Urothelium cell line (cell line): ENCODE results near the gene AKT1S1.
A peak's percentile ranks its signal among the peaks of the same experiment; 100 is the strongest.

Experiments
- DNase-seq: peaks from one replicate; pipeline ENCODE4 v3.0.0; 2011; ENCODE audit warnings: low spot score, mixed read lengths
- FAIRE-seq: peaks from 2 replicates; lab custom pipeline; 2011; peaks lifted over from hg19 to GRCh38; lab: Jason Lieb, UNC

Gene AKT1S1

DNA sequence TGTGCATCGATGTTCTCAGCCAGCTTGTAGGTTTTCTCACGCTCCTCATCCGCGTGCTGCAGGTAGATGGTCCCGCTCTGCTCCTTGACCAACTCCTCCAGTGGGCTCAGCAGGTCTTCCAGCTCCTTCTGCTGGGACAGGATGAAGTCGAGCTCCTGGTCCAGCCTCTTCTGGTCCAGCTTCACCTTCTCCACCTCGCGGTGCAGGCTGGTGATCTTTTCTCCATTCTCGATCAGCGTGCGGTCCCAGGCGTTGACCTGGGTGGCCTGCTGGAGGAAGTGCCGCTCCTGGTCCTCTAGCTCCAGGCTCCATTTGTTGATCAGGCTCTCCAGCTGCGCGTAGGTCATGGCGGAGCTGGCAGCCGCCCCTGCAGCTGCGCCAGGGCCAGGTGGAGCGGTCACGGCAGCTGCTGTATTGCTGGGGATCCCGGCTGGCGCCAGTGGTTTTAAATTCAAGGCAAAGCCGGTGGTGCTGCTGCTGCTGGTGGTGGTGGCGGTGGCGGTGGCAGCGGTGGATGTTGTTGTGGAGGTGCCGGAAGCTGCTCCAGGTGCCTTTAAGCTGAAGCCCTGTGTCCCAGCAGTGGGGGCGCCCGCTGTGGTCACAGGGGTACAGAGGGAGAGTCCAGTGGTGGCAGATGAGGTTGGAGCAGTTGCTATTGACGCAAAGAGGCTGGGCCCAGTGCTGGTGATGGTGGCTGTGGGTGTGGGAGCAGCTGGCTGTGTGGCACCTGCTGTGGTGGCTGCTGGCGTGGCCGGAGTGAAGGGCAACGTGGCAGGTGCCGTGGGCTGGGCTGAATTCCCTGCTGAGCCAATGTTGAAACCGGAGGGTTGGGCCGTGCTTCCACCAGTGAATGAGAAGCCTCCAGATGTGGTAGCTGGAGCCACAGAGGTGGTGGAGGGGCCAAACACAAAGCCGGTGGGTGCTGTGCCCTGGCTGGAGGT, 31.6 kb upstream of the AKT1S1 start:
- FAIRE-seq: no peak
- DNase-seq: no peak

DNA sequence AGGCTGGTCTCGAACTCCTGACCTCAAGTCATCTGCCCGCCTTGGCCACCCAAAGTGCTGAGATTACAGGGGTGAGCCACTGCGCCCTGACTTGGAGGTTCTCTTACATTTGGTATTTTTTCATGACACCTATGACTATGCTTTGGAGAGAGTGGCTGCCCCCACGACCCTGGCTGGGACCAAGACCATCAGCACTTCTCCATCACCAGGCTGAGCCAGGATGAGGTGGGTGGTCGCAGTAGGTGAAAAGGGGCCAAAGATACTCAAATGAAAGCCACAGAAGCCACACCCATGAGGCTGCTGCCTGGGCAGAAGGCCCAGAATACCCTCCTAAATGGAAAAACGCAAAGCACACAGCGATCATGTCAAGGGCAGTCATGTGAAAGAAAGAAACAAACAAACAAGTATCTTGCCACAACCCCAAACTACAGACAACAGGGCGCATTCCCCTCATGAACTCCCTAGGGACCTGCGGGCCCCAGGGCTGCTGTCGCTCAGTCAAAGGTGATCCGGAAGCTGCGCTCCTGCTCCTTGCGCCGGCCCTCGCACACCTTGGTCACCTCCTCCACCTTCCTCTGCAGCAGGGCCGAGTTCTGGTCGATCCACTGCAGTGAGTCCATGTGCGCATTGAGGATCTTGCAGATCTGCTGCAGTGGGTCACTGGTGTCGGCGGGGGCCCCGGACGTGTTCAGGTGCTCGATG, 30.7 kb upstream of the AKT1S1 start:
- DNase-seq (no peak), FAIRE-seq (no peak)

DNA sequence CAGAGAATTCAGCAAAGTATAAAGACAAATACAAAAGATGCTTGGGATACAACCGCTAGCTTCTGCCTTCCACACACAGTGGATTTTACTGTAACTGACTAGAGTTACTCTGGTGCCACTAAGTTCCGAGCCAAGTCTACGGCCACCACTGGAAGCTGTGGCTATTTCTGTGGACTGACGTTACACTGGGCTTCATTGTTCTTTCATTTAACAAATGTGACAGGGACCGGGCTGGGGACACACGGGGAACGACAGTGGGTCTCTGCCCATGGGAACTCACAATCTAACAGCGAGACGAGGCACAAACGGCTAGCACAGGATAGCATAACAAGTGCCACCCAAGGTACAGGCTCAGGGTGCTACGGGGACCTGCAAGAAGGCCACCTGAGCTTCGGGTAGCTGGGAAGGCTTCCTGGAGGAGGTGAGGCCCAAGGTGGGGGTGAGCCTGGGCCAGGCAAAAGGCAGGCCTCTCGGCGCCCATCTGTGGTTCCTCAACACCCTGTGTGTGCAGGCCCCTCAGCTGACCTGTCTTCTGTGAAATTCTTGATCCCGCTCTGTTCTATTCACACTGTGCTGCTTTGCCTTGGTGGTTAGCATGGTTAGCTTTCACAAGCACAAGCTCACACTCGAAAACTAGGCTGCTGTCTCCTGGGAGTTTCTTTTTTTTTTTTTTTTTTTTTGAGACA, 29.9 kb upstream of the AKT1S1 start:
- DNase-seq: no peak
- FAIRE-seq: no peak

DNA sequence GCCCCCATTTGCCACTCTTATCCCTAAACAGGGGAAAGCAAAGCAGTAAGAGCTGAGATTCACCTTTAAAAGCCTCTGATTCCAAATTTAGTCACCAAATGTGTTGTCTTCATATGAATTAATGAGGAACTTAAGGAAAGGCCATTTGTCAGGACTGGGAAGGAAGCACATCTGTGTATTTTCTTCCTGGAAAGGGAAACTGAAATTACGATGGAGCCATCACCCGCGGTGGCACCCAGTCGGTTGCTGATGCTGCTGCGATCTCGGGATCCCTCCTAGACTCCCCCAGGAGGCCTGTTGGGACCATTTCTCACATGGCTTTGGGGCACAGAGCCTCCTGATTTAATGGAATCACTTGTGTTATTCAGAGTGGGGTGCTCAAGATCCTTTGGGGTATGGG, 27.0 kb upstream of the AKT1S1 start:
- FAIRE-seq: no peak
- DNase-seq: no peak

DNA sequence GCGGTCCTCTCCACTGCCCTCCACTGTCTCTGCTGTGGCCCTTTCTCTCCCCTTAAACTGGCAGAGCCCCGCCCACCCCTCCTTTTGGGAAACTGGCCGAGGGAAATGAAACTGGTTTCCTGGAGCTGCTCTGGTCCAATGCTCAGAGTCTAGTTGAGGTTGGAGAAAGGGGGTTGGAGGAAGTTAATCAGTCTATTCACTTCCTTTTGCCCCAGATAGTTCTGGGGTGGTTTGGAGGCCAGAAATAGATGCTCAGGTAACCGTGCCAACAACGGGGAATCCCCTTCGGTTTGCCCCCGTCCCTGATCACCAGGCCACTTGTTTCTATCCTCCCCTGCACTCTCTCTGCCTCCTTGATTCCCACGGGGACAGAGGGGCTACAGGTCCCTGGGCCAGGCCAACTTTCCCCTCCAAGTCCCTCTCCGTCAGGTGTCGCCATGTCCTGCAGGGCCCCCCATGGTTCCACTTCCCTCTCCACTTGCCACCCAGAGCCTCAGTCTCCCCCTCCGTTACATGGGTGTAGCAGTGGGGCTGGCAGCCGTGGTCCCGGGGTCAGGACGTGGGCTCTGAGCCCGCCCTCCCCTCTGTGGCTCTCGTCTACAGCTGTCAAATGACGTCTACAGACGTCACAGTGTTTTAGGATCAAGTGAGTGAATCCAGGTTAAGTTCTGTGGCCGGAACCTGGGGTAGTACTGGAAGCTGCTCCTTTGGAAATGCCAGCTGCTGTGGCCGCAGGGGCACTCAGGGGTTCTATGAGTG, 19.9 kb upstream of the AKT1S1 start, which contains the start of gene IL4I1:
IL4I1 (minus strand) TSS at position 25 of the 759 bp plus-strand sequence. CDS start 727 bp downstream, outside the sequence.
- FAIRE-seq: no peak
- peak; percentile 36 for DNase-seq

DNA sequence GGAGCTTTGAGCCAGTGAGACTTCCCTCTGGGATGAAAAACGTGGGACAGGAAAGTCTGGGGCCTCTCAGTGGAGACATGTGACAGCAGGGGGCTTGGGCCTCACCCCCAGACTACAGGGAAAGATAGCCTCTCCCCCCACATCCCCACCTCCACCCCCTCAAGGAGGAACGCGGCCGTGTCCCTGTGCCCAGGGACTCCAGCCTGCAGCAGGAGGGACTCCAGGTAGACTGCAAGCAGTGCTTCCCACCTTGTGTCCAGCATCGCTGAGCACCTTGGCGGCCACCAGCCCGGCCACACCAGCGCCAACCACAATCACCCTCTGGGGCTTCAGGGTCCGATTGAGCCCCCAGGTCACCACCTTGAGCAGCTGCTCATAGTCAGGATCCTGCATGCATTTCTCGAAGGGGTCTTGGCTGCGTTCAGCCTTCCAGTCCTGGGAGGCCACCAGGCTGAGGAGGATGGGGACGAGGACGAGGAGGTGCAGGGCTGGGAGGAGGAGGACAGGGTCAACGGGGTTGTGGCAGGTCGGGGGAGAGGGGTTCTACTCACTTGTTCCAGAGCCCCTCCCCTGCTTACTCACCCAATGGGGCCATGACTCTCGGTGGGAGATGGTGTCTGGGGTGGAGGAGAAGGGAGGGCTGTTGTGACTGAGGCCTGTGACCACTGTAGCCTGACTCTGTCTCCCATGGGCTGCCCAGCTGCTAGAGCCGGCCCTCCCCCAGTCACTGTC, 18.6 kb upstream of the AKT1S1 start:
- FAIRE-seq: no peak
- DNase-seq: no peak

DNA sequence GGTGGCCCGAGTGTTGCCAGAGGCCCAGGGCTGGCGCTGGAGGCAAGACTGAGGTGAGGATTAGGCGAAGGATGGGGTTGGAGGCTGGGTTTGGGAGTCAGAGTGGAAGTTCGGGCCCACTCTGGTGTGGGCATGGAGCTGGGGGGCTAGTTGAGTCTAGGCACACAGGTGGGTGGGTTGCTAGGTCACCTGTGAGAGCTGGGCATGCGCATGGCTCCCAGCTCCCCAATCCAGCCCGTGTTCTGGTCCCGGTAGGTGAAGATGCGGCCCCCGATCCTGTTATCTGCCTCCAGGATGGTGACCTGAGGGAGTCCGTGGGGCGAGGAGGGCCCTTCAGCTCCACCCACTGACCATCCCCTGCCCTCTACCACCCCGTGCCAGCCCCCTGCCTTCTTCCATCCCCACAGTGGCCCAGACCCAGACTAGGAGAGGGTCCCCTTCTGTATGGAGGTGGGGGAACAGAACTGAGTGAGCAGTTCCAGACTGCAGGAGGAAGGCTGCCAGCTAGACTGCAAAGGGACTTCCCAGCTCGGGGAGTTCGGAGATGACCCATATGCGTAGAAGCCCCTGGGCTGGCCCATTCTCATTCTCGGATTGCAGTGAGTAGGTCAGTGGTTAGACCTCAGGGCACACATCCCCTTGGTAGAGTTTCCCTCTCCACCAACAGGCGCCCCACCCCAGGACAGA, 17.9 kb upstream of the AKT1S1 start:
- DNase-seq: no peak
- no peak for FAIRE-seq

DNA sequence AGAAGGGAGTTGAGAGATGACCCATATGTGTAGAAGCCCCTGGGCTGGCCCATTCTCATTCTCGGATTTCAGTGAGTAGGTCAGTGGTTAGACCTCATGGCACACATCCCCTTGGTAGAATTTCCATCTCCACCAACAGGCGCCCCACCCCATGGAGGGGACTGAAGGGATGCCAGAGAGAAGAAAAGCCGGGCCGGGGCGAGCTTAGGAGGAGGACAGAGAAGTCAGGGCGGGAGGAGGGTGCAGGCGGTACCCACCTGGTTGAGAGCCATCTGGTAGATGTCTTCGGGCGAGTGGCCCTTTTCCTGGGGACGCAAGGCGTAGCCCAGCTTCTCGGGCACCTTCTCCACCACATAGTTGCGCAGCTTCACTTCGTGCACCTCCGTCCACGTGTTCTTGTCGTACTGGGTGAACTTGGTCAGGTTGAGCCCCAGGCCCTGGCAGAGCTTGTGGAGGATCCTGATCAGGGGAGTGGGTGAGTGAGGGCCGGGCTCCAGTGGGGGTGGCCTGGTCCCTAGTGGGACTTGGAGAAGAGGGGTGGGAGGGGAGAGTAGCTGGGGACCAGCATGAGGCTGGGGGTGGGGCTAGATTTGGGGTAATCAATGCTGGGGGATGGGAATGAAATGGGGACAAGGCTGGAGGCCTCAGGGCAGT, 17.0 kb upstream of the AKT1S1 start:
- no peak for FAIRE-seq

DNA sequence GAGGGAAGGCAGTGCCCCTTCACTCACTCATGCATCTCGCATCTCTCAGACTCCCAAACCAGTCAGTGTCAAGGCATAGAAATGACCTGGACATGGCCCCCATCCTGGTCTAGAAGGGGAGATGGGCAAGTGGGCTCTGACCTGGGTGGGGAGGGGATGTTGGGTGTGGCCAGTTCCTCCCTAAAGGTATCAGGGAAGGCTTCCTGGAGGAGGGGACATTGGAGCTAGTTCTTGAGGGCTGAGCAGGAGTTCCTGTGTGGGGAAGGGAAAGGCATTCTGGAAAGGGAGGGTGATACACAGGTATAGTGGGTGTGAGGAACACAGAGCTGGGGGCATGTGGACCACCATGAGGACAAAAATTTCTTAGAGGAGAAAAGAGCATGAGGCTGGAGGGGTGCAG, 15.6 kb upstream of the AKT1S1 start:
- no peak for FAIRE-seq

More for the DNA sequence above, 17.0 kb upstream of the AKT1S1 start:
- DNase-seq: no peak

DNA sequence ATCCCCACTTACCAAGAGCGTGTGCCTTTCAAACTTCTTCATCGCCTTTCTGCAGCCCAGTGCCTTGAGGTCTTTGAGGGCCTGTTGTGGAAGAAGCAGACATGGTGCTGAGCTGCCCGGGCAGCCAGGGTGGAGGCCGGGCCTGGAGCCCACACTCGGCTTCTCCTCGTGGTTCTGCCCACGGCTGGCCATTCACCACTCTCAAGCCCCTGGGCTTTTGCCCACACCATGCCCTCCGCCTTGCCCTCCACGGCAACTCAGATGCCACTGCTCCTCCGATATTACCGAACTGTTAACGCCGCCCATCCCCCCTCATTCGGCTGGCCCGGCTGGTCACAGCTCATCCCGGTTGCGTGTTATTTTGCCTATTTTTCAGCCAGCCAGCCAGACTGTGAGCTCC, 14.2 kb upstream of the AKT1S1 start:
- DNase-seq (no peak), FAIRE-seq (no peak)

More for the DNA sequence above, 15.6 kb upstream of the AKT1S1 start:
- DNase-seq: no peak

DNA sequence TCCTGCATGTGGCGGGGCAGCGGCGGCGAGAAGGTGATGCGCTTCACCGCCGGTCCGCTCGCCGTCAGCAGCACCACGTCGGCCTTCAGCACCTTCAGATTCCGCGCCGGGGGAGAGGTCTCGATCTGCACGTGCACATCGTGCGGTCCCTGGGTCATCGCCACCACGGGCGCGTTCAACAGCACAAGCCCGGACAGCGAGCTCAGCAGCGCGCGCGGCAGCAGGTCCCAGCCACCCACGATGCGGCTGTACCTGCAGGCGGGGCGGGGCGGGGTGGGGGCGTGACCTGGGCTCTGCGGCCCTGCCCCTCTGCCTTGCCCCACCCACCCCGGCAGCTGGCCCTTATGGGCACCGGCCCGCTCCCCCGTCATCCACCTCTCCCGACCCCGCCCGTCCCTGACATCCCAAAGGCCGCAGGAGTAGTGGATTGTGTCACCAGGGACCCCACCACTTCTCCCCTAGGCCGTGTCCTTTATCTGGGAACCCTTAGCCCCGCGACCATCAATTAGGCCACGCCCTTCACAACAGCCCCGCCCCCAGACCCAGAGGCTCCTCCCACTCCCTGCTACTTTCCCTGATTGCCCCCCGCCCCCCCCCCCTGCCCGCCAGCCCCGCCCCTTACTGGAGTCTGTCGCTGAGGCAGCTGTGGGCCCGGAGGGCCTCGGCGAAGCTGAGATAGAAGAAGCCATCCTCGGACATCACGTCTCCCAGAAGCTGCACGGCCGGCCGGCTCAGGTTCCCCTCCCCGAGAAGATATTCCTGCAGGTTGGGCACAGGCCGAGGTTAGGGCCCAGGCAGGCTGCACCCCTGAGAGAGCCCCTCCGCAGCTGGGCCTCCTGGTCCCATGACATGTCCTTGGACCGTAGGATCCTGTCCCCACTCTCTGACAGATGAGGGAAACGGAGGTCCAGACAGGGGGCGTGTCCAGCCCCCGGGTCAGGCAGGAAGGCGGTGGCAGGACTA, 13.5 kb upstream of the AKT1S1 start:
- FAIRE-seq (no peak), DNase-seq (no peak)

DNA sequence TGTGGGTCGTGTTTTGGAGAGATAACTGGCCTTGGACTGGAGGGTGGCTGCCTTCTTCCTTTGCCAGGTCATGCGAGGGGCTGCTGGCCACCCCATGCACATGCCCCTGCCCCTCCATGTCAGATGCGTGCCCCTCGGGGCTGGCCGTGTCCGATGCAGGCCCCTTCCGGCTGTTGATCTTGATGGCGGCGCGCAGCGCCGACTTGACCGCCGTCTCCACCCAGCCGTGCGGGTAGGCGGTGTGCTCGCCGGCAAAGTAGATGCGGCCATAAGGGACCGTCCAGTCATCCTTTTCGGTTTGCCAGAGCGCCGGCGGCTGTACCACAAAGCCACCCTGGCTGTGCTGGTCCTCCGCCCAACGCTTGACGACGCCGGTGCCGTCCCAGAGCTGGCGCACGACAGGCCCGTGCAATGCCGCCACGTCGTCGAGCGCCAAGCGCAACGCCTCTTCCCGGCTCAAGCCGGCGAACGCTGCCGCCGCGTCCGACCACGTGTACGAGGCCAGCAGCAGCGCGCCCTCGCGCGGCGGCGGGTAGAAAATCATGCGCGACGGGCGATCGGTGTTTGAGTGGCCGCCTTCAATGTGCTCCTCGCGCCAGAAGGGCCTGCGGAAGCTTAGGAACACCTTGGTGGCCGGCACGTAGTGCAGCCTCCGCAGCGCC, 12.7 kb upstream of the AKT1S1 start:
- no peak for FAIRE-seq
- no peak for DNase-seq

DNA sequence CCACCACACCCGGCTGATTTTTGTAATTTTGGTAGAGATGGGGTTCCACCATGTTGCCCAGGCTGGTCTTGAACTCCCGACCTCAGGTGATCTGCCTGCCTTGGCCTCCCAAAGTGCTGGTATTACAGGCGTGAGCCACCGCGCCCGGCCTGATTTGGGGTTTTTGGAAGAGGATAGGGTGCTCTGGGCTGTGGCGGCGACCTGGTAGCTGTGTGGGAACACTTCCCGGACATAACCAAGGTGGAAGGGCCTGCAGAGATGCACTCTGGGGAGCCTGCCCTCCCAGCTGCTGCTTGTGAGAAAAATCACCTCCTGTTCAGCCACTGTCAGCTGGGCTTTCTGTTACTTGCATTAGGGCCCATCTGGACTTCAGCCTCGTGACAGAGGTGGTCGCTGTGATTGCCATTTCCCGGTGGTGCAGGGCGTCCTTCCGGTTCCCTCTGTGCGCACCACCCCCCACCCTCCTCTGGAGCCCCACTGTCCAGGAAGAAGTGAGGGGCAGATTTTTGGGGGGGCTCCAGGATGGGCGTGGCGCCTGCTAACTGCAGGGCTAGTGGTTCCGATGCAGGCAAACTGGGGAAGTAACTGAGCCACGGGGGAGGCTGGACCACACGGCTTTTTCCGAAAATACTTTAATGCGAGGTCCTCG, 12.0 kb upstream of the AKT1S1 start:
- DNase-seq: no peak
- no peak for FAIRE-seq

DNA sequence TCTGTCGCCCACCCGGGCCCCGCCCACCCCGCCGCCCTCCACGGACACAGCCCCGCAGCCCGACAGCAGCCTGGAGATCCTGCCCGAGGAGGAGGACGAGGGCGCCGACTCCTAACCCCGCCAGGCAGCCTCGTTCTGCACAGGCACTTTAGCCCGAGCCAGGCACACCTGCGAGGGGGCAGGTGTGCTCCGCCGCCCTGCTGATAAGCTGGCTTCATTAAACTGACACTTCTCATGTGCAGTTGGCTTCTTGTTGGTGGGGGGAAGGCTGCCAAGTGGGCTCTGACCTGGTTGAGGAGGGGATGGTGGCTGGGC, 11.3 kb upstream of the AKT1S1 start:
- no peak for FAIRE-seq
- no peak for DNase-seq

DNA sequence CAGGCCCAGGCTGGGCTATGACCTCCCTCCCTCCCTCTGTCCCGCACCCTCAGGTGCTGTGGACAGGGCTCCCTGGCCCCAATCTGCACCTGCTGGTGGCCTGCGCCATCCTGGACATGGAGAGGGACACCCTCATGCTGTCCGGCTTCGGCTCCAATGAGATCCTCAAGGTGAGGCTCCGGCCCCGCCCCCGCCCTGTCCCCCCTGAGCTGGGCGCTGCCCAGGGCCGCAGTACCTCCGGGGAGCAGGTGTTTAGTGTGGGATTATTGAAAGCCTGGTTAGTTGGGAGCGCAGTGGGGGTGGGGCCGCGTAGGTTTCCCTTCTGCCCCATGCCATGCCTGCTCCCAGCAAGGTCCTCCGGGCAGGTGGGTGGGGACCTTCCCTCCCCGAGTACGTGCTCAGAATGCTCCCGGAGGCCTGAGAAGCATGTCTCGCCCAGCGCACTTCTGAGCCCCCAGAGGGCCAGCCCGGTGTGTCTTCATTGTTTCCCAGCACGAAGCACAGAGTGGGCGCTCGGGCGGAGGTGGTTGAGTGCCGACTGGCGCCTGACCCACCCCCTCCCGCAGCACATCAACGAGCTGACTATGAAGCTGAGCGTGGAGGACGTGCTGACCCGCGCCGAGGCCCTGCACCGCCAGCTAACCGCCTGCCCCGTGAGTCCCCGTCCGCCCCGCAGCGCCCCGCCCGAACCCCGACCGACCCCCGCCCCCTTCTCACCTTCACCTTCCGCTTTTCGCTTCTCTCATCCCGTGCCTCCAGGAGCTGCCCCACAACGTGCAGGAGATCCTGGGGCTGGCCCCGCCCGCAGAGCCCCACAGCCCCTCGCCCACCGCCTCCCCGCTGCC, 10.7 kb upstream of the AKT1S1 start:
- FAIRE-seq (no peak), DNase-seq (no peak)

DNA sequence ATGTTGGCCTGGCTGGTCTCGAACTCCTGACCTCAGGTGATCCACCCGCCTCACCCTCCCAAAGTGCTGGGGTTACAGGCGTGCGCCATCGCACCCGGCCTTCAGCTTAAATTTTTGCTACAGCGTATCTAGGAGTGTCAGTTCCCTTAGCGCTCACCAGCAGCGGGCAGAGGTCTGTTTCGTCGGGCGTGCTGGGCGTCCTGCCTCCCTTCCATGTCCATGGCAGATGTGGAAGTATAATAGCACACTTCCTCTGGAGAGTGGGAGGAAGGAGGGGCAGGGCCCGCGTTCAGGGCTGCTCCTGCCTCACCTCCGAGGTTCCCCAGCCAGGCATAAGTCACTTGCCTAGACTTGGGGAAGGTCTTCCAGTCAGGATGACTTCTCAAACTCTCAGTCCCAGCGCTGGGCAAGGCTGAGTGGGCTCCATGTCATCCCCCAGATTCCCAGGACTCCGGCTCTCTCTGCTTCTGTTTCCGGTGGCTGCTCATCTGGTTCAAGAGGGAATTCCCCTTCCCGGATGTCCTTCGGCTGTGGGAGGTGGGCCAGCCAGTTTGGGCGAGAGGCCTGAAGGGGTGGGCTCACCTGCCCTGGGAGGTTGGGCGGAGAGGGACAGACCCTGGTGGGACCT, 10.0 kb upstream of the AKT1S1 start:
- no peak for DNase-seq
- no peak for FAIRE-seq
